HL-60 (cell line): Measurements from ENCODE around the gene RHBDD1.

Experiments
- CTCF ChIP-seq: IDR thresholded peaks from one replicate; pipeline ENCODE4 v1.5.1; 2011; ENCODE audit warnings: low read length, control low read depth, inconsistent platforms; ENCODE audit not compliant: insufficient read depth
- GABPA ChIP-seq: IDR thresholded peaks from 2 replicates; pipeline ENCODE4 v1.6.1; 2012; ENCODE audit warnings: low read depth
- POLR2AphosphoS5 ChIP-seq: IDR thresholded peaks from 2 replicates; pipeline ENCODE4 v1.6.1; 2012; ENCODE audit warnings: low read depth

GRCh38 chr2:226905718-226906117 is 69.9 kb downstream of the RHBDD1 start:
- TF ChIP-seq CTCF = no peak
- no peak for TF ChIP-seq POLR2AphosphoS5
- TF ChIP-seq GABPA = no peak
